ENCODE measurements around the gene GRIN2C.

GRCh38 chr17:74864866-74865395 is 5.2 kb upstream of the GRIN2C start:
- TF ChIP-seq POLR2A (IDR thresholded peaks at IDR 0.05) = no peak
- peak; percentile 92 to 98 (median 96) for TF ChIP-seq CTCF (IDR thresholded peaks at IDR 0.05)
